Limb (tissue), 2 donors: ENCODE data around the gene TMEM30A.

ENCODE experiments used
- DNase-seq, 2 donors: peaks; one replicate each; pipeline ENCODE4 v3.0.0-alpha.2; 2016; ENCODE audit errors: extremely low spot score in 2 of 2

Gene TMEM30A

DNA sequence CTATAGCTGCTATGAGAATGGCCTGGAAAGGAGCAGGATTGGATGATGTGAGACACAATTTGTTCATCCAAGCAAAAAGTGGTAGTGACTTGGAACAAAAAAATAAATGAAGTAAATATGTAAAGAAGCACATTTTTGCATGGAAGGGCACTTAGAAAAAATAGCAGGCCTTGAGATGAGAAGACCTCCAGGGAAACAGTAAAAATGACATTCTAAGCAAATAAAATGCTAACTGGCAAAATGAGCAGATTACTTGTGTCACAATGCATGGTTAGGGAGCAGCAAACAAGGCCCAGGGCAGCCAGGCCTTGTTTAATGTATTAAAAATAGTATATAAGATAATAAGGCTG, 21.2 kb downstream of the TMEM30A start:
- DNase-seq, result no peak

DNA sequence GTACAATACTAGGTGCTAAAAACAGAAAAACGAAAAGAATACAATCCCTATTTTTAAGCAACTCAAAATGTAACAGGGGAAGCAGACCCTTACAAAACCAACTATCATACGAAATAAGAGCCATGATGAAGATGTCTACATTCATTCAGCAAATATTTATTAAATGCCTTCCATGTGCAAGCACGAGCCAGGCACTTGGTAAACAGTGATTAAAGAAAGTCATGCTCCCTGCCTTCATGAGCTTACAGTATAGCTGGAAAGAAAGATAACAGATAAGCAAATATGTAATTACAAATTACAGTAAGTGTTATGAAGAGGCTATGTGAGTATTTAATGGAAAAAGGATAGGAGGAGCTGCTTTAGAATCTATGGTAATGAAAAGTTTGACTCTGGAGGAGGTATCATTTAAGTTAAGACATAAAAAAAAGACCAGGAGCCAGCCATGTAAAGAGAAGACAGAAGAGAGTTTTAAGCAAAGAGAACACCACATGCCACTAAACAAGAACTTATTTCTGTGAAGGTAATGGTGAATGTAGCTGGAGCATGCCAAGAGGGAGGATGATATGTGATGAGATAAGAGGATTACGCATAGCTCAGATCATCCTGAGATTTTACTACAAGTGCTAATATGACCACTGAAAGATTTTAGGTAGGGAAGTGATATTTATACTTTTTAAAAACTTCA, 21.7 kb downstream of the TMEM30A start:
- no peak for DNase-seq

DNA sequence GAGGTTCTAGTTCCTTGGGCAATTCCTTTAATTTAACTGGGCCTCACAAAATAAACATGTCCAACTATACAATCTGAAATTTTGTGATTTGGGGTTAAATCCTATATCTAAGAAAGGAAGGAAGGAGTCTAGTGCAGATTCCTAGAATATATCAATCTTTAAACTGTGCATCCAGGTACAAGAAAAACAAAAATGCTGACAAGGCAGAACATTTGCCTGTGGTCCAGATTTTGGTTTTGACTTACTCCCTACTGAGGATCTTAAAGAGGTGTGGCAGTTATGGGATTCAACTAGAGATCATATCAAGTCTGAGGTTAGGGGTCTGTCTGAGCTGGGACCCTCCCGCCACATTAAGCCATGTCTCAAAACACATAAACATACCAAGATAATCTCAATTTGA, 23.3 kb downstream of the TMEM30A start:
- DNase-seq, result no peak

DNA sequence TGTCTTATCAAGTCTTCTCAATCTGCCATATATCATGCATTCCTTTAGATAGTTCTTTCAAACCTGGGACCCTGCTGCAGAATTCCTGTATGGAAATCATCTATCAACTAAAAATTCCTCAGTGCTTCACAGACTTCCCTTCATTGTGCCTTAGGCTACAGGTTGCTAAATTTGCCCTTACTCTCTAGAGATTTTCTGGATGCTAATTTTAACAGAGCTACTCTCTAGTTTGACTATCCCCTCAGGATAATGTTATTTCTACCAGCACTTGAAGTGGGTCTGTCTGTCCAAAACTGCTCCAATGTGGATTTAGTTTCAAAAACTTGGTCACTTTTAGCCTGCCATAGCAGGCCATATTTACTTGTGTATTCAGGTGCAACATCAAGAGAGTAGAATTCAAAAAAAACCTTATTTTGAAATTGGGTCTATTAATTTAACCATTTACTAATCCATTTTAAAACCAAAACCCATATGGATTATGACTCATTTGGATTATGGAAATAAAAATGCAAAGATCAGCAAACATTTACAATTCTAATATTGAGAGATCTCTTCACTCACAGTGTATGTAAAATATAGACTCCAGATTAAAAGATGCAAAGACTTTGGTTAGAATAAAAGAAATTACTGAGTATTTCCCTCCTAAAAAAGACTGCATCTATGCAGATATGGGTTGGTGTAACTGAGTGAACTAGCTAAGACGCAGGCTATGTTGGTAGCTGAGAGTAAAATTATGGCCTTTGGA, 27.1 kb downstream of the TMEM30A start:
- no peak for DNase-seq

DNA sequence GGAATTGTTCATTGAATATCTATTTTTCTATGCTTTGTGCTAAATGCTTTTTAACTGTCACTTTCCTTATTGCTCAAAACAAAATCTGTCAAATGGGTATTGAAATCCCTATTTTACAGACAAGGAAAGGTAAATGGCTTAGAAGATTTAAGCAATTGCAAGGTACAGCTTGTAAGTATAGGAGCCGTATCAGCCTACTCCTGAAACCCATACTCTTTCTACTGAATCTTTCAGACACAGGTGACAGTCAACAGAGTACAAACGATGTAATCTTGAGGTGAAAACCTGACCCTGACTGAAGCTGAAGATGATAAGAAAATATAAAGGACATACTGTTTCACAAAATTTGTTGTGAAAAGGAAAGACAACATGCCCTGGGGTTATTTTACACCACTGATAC, 34.0 kb downstream of the TMEM30A start:
- DNase-seq, result no peak

DNA sequence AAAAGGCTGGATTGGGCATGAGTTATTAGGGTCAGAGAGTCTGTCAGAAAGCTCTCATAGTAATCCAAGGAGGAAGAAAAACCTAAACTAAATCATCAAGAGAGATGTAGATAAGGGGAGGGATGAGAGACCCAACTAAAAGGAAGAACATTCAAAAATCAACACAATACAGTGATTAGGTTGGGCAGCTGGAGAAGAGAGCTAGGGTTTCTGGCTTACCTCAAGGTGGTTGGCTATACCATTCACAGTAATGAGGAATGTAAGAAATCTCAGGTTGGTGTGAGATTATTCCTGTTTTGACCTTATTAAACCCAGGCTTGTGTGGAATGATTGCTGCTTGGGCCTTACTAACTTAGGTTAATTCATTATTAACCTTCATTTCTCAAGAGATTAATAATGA, 34.8 kb downstream of the TMEM30A start:
- no peak for DNase-seq

DNA sequence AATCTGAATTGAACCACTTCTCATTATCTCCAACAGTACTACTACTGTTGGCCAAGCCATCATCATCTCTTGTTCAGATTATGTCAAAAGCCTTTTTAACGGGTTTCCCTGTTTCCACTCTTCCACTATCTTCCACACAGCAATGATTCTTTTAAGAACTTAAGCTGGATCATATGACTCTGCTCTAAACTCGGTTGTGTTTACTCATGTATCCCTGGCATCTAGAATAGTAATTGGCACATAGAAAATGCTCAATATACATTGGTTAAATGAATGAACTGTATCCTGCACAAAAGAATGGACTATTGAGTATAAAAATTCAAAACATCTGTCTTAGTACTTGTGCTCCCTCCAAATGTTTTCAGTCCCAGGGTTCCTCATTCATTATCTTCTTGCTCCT, 38.2 kb downstream of the TMEM30A start:
- DNase-seq, result no peak

DNA sequence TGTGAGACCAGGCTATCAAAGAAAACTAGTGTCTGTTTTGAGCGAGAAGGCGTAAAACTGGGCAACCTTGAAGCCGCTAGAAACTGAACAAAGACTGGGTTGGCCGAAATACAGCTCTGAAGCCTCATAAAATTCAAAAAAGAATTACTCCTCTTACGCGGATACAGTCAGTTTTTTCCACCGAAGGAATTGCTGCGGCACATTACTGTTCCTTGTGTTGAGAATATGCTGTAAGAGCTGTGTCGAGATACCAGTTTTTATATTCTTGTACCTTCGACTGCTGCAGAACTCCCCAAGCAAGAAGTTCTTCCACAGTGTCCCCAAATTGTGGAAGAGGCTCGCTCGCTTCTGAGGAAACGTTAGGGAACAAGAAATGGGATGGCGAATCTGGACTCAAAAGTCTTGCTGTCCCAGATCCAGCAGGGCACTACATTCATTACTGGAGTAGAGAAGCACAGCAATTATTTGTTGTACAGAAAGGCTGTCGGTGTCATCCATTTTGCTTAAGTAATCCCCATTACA, 40.5 kb downstream of the TMEM30A start:
- no peak for DNase-seq

DNA sequence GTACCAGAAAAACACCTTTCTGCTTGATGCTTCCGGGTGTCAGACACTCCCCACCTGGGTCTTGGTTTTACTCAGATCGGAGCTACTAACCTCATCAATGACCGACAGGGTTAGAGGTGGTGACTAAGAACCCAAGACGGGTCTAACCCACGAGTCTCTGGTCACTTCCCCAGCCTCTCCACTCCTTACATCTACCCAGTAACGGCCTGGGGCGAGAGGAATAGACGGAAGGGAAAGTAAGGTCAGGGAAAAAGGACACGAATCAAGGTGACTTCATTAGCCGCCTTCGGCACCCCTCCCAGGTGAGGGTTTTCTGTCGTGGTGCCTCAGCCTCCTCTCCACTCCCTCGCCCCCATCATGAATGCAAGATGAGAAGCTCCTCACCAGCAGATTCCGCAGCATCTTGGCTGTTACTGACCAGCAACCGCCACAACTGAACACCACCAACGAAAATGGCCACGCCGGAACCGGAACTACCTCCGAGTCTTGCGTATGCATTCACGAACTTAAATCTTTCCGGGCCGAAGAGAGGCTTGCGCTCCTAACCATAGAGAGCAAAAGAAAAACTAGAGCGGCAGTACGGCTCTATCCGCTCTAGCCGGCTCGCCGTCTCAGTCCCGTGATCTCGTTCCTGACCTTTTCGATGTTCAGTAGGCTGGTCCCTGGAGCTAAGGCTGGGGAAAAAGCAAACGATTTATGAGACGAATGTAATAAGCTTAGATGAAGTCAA, 41.1 kb downstream of the TMEM30A start, which contains the start of gene COX7A2:
Gene COX7A2, minus strand, starts transcription at position 469 of the 730 bp plus-strand sequence. Its CDS starts 67 bp downstream, at position 402.
- DNase-seq, result peak; percentile 89 to 98

DNA sequence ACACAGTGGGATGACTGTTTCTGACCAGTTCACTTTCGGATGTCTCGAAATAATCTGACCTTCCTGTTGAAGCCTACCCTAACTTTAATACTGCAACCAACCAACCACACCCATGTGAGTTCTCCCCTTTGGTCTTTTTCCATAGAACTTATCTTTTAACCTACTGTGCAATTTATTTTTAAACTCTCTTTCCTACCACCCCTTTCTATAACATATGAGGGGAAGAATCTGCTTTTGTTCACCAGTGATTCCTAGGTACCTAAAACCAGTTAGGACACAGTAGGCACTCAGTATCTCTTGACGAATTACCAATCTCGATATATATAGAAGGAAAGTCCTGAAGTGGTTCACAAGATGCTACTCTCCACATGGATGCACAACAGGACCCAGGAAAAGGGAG, 48.0 kb downstream of the TMEM30A start:
- DNase-seq, result no peak

DNA sequence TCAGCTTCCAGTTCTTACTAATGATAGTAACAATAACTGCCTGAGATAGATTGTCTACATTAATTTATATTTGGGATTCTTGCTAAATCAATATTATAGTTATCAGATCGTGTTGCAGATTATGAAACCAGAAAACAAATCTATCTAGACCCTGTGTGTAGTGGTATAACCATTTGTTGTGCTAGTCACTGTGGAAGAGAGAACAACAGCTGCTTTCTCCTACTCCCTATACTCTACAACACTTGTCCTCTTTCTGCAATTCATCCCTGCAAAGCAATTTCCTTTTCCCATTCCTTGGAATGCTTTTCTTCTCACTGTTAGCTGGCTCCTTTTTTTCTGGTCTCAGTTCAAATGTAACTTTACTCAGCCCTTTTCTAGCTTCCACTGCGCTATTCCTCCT, 49.3 kb downstream of the TMEM30A start:
- DNase-seq, result no peak

DNA sequence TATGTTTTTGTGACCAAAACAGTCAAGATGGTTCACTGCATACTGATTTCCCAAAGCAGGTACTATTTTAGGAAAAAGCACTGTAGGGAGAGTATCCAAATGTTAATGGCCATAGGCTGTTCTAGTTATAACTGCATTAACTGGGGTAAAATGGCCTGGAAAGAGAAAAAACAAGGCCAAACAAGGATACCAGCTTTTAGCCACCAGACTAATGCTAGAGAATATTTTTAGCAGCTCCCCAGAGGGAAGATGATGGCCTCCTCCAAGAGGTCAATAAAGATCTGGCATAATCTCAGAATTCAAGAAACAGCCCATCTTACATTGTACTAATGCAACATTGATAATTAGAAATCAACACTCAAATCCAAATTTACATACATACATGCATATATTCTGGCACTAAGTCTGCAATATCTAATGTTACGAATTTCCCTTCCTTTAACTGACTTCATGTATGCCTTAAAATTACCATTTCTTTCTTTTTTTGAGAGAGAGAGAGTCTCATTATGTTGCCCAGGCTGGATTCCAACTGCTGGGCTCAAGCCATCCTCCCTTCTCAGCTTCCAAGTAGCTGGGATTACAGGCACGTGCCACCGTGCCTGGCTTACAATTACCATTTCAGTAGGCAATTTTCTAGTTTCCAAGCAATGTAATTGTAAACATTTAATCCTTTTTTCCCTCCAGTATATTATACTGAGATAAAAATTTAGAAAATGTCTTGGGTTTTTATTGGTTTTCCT, 50.3 kb downstream of the TMEM30A start:
- no peak for DNase-seq

DNA sequence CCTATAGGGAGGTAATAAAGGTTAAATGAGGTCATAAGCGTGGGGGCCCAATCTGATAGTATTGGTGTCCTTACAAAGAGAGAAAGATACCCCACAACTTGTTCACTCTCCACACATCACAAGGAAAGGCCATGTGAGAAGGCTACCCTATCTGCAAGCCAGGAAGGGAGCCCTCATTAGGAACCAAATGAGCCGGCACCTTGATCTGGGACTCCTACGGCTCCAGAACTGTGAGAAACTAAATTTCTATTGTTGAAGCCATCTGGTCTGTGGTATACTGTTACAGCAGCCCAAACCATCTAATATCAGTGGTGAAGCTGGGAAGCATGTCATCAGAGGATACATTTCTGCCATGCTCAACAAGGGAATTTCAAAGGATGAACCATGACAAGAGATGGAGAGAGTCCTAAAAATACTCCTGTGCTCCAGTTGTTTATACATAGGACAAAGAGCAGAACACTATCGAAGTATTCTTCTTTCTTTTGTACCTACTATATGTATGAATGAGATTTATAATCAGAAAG, 51.4 kb downstream of the TMEM30A start:
- DNase-seq, result no peak

DNA sequence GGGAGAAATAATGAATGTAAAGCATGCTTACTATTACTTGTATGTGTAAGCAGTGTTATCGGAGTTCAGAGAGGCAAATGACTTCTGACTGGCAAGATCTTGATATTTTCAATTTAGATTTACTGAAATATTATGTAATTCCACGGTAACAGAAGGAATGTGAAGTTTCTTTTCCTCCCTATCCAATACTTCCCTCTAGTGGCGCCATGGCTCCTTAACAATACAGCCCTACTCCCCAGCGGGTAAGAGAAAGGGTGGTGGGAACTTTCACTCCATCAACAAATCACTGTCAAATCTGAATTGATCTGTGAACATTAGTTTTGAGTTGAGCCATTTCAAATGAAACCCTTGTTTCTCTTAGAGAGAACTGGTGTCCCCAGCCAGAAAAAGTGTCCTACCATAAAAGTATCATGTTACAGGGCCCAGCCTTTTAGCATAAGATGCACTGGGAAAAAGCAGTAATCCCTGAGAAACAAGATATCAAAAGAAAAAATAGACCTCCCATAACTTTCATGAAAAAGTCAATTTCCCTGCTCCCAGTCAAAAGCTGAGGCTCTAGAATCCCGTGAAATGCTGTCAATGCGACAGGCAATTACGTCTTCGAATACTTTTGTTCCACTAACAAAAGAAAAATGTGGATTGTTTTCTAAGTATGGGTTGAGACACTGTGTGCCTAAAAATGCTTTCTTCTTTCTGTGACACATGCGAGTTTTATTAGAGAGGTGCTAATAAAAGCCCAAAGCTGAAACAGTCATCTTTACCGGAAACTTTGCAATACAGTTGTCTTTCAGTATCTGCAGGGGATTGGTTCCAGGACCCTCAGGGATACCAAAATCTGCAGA, 53.9 kb downstream of the TMEM30A start:
- DNase-seq, result peak in 1 of 2 donors; percentile 50

DNA sequence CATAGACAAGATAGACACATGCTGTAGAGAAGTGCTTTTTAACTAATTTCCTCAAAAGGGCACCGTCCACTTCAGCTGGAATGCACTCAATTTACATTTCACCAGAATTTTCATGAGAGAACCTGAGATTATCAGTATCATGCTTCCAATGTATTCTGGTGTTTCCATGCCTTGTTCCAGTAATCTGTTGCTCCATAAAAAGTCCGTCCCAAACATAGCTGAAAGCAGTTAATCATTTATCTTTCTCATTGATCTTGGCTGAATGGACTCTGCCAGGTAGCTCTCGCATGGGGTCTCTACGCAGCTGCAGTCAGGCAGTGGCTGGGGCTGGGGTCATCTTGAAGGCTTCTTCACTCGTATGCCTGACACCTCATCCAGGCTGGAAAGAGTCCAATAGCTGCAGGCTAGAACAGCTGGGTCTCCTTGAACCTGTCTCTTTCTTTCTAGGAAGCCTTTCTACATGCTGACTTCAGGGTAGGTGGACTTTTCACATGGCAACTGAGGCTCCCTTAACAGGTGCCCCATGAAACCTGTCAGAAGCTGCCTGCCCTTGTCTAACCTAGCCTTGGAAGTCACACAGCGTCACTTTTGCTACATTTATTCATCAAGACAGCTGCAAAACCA, 60.2 kb downstream of the TMEM30A start:
- DNase-seq, result no peak

DNA sequence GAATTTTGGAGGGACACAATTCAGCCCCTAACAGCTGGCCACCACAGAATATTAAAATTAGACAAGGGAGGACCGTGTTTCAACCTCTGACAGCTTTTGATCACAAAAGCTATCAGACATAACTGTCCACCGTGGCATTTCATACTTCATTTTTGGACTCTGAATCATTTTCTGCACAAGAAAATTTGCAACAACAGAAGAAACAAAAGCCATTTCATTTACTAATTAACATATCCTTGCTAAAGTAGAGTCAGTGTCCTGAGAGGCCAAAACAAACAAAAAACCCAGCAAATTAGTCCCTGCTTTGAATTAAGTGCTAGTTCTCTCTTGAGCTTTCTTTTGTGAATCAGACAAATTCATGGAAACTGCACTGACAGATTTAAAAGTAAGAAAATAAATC, 61.2 kb downstream of the TMEM30A start:
- DNase-seq, result no peak

DNA sequence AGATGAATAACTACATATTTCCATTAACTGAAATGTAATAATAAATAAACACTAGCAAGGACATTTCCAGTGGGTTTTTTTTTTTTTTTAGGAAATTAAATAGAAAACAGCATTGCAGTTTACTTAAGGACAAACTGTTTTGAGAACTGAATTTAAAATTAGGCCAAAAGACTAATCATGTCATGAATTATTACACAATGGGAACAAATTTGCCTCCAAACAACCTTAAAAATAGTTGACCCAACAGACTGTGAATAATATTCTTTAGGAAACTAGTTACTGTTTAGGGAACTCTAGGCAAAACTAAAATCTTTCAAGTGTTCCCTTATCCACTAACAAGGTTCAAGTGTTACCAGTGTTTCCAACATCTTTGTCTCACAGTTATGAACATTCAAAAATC, 62.3 kb downstream of the TMEM30A start:
- DNase-seq, result no peak

DNA sequence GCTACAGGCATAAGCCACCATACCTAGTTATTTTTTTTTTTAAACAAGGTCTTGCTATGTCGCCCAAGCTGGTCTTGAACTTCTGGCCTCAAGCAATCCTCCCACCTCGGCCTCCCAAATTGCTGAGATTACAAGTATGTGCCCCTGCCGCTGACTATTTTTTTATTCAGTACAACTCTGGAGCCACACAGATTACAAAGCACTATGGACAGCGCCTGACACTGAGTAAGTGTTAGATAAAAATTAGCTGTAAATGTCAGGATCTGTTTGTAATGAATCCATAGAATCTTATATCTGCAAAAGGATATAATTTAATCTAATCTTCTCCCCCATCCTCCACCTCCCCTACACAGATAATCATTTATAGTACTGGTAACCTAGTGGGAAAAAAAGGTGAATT, 63.5 kb downstream of the TMEM30A start:
- DNase-seq, result no peak

DNA sequence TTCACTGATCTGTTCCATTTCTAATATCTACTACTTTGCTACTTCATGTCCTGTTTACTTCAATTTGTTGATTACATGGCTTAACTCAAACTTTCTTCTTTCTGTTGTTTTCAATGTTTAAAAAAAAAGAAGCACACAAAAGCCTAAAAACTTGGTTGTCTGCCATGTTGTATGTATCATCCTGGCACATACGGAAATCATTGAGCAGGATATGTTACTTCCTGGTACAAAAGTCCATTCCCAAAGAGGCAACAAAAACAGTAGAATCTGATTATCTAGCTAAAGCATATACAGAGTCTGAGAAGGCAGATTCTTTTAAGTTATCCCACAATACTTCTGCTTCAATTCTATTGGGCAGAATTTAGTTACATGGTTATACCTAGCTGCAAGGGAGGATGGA, 64.2 kb downstream of the TMEM30A start:
- no peak for DNase-seq

DNA sequence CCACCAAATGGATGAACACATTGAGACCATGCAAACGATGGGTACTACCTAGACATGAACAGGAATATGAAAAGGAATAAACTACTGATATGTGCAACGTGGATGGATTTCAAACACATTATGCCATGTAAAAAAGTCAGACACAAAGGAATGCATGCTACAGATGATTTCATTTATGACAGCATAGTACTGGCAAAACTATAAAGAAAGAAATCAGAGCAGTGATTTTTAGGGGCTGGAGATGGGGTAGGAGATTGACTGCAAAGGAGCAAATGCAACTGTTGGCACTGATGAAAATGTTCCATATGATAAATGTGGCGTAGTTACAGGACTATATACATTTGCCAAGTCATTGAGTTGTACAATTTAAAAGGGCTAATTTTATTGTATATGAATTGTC, 65.3 kb downstream of the TMEM30A start:
- DNase-seq, result no peak
